Activated CD4-positive, alpha-beta T cell treated with anti-CD3 and anti-CD28 coated beads, Interleukin-2, amount 50 U/mL, for 16 hours (primary cell): ENCODE data around the gene TP53RK.

Source experiments
- DNase-seq: peaks from one replicate; pipeline ENCODE4 v3.0.0-alpha.2; 2020

The TP53RK gene

DNA sequence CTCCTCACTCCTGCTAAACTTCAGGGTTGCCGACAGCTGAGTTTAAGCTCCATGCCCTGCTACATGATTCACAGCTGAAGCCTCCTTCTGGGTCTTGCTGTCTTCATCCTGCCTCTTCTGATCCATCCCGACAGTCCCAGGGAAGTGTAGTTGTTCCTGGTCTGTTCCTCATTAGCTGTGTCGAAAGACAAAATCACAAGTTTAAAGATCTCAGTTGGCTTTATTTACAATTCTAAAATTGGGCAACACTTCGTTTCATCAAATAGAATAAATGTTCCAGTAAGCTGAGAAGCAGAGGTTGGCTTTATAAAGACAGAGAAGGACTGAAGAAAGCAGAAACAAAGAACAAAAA, 16.1 kb upstream of the TP53RK start:
- DNase-seq: no peak

GRCh38 chr20:46704714-46705377, 15.6 kb upstream of the TP53RK start:
- DNase-seq: no peak

- no peak for DNase-seq
These were observed 14.2 kb upstream of the TP53RK start for GRCh38 chr20:46703435-46703834.

- no peak for DNase-seq
These were observed 13.4 kb upstream of the TP53RK start for GRCh38 chr20:46702447-46703203.

DNA sequence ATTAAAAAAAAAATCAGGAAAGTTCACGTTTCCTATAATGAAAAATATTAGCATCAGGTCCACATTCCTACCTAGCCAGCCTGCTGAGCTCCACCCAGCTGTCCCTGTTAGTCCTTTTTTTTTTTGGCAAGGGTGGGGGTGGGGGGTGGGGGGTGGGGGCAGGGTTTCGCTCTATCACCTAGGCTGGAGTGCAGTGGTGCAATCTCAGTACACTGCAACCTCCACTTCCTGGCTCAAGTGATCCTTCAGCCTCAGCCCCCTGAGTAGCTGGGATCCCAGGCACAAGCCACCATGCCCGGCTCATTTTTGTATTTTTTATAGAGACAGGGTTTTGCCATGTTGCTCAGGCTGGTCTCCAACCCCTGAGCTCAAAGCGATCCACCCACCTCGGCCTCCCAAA, 12.7 kb upstream of the TP53RK start:
- DNase-seq: no peak

DNA sequence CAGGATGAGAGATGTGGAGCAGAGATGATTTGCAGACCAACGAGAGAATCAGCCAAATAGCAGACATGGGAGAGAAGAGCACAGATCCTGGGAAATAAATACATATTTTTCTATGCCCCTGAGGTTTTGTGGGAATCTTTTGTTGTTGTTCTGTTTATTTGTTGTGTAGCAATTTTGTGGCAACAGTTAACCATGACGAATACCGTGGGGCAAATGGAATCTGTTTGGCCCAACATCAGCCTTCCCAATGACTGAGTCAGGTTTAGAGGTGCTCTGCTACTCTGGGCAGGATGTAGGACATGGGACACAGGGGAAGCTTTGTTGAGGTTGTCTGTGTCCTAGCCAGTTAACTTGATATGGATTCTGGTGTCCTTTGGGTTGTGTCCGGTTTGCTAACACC, 12.3 kb upstream of the TP53RK start:
- no peak for DNase-seq

DNA sequence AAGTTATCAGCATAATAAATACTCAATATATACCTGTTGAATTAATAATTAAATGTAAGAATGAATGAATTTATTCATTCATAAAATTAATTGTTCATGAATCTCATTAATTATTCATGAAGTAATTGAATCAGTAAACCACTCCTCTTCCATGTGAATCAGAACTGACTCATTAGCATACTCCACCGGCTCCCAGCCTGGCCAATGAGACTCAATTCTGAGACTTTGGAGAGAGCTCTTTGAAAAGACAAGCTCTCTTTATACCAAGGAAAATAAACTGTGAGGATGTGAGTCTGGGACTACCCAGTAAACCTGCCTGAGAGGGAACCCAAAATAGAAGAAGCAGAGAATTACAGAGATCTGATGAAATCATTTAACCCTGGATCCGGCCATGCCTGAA, 11.8 kb upstream of the TP53RK start:
- no peak for DNase-seq

GRCh38 chr20:46700481-46700880, 11.2 kb upstream of the TP53RK start:
- no peak for DNase-seq

GRCh38 chr20:46699651-46700359, 10.6 kb upstream of the TP53RK start:
- peak; percentile 27 for DNase-seq

DNA sequence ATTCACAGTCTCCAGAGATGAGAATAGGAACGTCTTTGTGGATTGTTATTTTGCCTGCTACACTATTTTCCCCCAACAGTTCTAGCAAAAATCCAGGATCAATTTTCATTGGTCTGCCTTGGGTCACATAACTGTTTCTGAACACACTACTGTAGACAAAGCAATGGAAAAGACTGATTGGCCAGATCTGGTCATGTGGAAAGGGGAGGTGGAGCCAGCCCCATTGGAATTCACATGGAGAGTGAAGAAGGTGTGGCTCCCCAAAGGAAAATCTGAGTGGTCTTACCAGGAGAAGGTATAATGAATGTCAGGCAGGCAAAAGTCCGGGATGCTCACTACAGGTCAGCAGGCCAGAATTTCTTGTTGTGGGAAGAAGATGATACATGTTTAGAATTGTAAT, 9.5 kb upstream of the TP53RK start:
- DNase-seq: no peak

GRCh38 chr20:46696791-46697279, 7.6 kb upstream of the TP53RK start:
- DNase-seq: no peak

- no peak for DNase-seq
These were observed 6.6 kb upstream of the TP53RK start for GRCh38 chr20:46695892-46696291.

DNA sequence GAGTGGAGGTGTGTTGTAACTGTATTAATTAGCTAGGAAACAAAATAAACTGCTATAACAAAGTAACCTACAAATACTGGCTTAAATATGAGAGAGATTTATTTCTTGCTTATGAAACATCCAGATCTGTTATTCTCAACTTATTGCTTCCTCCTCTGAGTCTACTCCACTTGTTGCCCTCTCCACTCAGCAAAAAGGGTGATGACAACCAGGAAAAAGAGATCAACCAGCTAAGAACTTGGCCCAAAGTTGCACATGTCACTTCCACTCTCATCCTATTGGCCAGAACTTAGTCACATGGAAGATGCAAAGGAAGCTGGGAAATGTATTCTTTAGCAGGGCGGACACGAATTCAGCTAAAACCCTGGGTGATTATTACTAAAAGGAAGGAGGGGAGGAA, 5.2 kb upstream of the TP53RK start:
- peak; percentile 16 for DNase-seq

GRCh38 chr20:46691196-46691595, 2.0 kb upstream of the TP53RK start:
- DNase-seq: no peak

DNA sequence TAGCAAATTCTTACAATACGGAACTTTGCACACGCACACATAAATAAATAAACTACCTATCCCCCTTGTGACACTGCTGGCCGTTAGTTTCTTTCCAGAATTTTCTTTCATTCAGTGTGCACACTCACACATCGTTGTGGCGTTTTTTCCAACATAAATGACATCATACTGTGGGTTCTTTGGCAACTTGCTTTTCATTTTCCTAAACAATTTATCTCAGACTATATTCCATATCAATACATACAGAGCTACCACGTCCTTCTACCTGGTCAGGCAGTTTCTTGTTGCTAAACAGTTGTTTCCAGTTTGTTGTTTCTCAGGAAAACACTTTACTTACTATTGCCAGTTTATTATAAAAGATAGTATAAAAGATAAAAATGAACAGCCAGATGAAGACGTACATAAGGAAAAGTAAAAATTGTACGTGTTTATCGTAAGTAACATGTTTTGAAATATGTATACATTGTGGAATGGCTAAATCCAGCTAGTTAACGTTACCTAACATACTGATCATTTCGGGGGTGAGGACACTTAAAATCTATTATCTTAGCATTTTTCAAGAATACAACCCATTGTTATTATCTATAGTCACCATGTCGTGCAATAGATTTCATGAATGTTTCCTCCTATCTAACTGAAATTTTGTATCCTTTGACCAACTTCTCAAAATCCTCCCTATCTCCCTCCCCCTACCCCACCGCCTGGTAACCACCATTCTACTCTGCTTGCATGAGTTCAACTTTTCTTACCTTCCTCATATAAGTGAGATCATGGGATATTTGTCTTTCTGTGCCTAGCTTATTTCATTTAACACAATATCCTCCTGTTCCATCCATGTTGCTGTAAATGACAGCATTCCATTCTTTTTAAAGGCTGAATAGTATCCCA, 1.2 kb upstream of the TP53RK start:
- DNase-seq: no peak

DNA sequence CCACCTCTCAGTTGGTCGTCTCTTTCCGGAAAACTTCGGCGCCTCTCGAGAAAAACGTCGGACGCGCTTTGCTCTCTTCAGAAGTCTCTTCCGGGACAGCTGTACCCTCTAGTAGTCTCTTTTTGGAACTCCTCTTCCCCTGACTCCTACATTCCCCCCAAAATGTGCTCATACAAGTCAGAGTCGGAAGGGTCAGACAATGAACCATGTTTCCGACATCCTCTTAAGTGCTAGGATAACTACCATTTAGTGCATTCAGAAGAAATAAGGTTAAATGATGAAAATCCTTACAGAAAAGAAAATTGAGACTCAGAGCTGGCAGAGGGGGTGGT, 476 bp upstream of the TP53RK start:
- no peak for DNase-seq

DNA sequence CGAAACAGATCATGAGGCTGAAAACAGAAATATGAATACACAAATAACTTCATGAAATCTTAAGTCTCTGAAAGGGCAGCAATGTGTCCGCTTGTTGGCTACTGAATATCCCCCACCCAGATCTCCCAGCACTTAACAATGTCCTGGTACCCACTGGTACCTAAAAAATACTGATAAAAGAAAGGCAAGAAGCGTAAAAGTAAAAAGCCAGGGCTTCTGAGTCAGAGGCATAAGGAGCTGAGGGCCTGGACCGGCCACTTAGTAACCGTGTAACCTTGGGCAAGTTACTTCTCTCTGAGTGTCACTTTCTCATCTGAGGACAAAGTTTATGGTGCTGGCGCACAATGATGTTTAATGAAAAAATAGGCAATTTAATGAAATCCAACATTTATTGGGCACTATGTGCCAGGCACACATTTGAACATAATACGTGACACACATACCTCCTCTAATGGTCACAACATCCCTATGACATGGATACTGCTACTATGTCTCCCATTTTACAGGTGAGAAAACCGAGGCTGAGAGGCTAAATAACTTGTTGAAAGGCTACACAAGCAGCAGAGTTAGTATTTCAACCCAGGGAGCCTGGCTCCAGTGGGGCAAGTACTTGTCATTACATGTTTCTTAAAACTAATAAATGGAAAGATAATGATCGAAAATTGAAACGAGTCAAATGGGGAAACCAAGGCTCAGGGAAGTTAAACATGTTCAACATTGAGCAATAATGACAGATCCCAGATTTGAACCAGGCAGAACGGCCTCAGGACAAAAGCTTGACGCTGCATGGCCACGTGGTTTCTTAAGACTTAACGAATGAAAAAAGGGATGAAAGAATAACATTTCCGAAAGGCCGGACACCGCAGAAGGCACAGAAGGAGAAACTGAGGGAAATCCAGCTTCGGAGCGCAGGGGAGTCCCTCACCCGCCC, 828 bp downstream of the TP53RK start:
- DNase-seq: no peak

GRCh38 chr20:46683939-46684750, 5.1 kb downstream of the TP53RK start:
- DNase-seq: no peak

DNA sequence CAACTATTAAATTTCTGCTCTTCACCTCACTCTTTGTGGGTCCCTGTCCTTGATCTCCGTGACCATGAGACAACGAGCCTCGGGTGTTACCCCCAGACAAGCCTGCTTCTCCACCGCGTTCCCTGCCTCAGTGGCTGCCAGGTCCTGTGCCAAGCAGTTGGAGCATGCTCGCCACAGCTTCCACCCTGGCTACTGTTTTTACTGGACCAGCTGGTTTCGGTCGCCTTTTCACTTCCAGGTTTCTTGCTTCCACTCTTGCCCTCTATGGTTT, 5.6 kb downstream of the TP53RK start:
- DNase-seq: no peak

DNA sequence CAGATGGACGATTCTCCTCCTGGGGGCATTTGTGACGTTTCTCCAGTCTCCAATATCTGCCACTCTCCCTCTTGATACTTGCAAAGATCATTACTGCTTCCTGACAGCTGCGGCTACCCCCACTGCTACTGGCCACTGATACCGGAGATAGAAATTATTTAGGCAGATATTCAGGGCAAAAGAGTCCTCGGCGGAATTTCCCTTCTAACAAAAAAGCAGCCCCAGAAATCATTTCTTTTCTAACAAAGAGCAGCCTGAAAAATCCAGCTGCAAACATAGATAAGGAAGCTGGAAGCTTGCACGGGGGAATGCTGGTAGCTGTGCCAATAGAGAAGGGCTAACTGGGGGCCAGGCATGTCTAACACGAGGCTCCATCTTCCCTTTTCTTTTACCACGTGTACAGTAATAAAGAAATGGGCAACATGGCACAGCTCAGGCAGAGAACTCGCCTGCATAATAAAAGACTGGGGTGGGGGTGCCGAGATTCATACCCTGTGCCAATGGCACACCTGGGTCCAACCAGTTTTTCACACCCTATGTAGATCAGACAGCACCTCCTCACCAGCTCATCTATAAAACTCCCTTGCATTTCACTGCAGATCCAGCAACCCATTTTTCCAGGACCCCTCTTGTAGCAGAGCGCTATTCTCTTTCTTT, 6.1 kb downstream of the TP53RK start:
- no peak for DNase-seq
